HL-60 (cell line): ENCODE measurements around the gene DIS3L2.

Experiments
- DNase-seq, 2 experiments: peaks; one replicate each; pipeline ENCODE4 v3.0.0-alpha.2; 2010 to 2020; ENCODE audit warnings: low read depth in 1 of 2, low spot score in 1 of 2
- H3K27ac ChIP-seq: fragments of 250-450 bp; sonication (Bioruptor Pico); replicated peaks from 2 replicates; pipeline ENCODE4 v1.5.1; 2020; ENCODE audit warnings: mild to moderate bottlenecking, moderate library complexity
- H3K27me3 ChIP-seq: fragments of 250-450 bp; sonication (Bioruptor Pico); 2 replicates; pipeline ENCODE4 v1.5.1; 2021; ENCODE audit warnings: mild to moderate bottlenecking, moderate library complexity; ENCODE audit not compliant: insufficient read depth, poor library complexity, severe bottlenecking
- H3K4me3 ChIP-seq: replicated peaks from 2 replicates; pipeline ENCODE4 v1.5.1; 2011; ENCODE audit warnings: mild to moderate bottlenecking, control low read depth, low read length; ENCODE audit not compliant: insufficient read depth
- GABPA ChIP-seq: IDR thresholded peaks from 2 replicates; pipeline ENCODE4 v1.6.1; 2012; ENCODE audit warnings: low read depth
- POLR2AphosphoS5 ChIP-seq: IDR thresholded peaks from 2 replicates; pipeline ENCODE4 v1.6.1; 2012; ENCODE audit warnings: low read depth
- REST ChIP-seq: IDR thresholded peaks from 2 replicates; pipeline ENCODE4 v1.6.1; 2012; ENCODE audit warnings: low read depth; ENCODE audit not compliant: insufficient replicate concordance
- SPI1 ChIP-seq: IDR thresholded peaks from 2 replicates; pipeline ENCODE4 v1.6.1; 2012; ENCODE audit warnings: low read depth, mild to moderate bottlenecking, borderline replicate concordance
- TF ChIP-seq, protein P1 (sequence below): IDR thresholded peaks from one replicate; pipeline ENCODE4 v1.5.1; 2011; ENCODE audit warnings: low read length, control low read depth, inconsistent platforms; ENCODE audit not compliant: insufficient read depth

The DIS3L2 gene

DNA sequence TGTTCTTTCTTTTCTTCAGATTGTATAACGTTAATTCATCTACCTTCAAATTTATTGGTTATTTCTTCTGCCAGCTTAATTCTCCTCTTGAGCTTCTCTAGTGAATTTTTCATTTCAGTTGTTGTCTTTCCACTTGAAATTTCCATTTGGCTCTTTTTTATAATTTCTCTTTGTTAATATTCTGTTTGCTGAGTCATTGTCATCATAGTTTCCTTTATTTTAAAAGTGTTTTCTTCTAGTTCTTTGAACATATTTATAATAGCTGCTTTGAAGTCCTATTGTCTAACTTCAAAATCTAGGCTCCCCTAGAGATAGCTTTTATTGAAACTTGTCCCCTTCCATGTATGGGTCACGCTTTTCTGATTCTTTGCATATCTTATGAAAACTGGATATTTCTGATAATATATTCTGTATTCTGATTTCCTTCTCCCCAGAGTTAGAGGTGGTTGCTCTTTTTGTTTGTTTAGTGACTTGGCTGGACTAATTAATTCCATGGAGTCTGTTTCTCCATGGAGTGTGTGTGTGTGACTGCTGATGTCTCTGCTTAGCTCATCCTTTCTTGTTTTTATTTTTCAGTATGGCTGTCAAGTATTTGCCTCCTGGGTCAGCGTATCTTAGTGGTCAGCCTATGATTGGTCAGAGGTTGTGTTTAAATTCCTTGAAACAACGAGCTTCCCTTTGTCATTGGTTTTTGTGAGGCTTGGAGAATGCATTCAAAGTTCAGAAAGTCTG, 47.6 kb downstream of the DIS3L2 start:
- no peak for TF ChIP-seq SPI1
- no peak for TF ChIP-seq REST
- TF ChIP-seq GABPA: no peak
- no peak for TF ChIP-seq POLR2AphosphoS5
- TF ChIP-seq, protein P1, sequence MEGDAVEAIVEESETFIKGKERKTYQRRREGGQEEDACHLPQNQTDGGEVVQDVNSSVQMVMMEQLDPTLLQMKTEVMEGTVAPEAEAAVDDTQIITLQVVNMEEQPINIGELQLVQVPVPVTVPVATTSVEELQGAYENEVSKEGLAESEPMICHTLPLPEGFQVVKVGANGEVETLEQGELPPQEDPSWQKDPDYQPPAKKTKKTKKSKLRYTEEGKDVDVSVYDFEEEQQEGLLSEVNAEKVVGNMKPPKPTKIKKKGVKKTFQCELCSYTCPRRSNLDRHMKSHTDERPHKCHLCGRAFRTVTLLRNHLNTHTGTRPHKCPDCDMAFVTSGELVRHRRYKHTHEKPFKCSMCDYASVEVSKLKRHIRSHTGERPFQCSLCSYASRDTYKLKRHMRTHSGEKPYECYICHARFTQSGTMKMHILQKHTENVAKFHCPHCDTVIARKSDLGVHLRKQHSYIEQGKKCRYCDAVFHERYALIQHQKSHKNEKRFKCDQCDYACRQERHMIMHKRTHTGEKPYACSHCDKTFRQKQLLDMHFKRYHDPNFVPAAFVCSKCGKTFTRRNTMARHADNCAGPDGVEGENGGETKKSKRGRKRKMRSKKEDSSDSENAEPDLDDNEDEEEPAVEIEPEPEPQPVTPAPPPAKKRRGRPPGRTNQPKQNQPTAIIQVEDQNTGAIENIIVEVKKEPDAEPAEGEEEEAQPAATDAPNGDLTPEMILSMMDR: no peak
- Histone ChIP-seq H3K4me3 (no peak overlapping the region), H3K27ac (no peak overlapping the region), H3K27me3 (no peaks in the 10 kb centered on the region)
- DNase-seq: no peak

DNA sequence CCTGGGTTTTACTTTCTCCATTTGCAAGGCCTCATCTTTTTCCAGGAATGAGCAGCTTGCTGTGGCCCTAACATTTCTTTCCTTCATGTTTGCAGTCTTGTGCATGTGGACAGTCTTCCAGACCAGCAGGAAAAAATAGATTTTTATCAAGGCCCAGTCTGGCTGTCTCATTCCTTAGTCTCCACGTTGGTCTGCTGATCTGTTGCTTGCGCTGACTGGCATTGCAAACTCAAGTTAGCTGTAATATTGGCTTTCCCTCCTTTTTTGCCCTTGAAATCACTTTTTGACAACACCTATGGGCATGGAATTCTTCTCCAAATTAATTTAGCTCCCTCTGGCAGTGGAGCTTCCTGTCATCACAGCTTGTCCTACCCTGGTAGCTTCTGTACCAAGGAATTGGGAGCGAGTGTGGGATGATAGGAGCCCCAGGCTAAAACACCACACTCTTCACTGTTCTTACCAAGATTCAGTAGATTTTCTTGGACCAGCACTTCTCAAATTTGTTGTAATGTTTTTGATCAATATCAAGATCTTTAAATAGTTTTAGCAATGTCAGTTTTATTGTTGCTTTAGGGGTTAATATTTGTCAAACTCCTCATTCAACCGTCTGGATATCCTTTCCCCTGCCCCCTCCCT, 48.2 kb downstream of the DIS3L2 start:
- H3K27me3 ChIP-seq: no peaks in the 10 kb centered on the region
- no peak overlapping the region for H3K4me3 ChIP-seq
- no peak for DNase-seq
- TF ChIP-seq GABPA (no peak), POLR2AphosphoS5 (no peak), SPI1 (no peak), REST (no peak)
- TF ChIP-seq, protein P1: no peak
- no peak overlapping the region for H3K27ac ChIP-seq

DNA sequence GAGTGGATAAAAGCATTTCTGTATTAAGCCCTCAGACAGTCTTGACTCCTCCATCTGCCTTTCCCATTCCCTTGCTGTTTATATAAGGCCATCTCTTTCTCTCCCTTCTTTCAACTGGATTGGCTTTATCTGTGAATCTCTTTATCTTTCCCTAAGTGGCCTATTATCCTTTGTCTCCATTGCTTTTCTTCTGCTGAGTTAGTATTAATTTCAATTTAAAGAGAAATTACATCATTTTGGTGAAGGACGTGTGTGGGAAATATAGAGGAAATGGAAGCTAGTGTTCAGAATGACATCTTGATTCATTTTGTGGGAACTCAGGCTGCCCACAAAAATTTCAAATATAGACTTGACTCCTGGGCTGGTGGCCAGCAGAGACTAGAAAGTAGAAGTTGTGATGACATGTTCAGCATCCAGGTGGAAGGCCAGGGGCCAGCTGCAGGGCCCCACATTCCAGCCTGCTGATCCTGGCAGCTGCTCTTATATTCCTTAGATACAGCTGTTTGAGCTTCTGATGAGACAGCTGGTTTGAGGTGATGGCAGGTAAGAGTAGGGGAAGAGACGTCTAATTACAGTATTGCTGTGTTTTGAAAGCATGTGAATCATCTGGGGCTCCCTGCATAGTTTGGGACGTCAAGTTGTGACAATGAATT, 52.3 kb downstream of the DIS3L2 start:
- no peak overlapping the region for H3K27ac ChIP-seq
- H3K4me3 ChIP-seq: no peak overlapping the region
- no peaks in the 10 kb centered on the region for H3K27me3 ChIP-seq
- DNase-seq: peak; percentile 24 to 25
- no peak for TF ChIP-seq GABPA
- TF ChIP-seq, protein P1: no peak
- peak; percentile 35; the same call in 1 of the 2 replicates for TF ChIP-seq SPI1
- peak; percentile 32; the same call in 1 of the 2 replicates for TF ChIP-seq POLR2AphosphoS5
- TF ChIP-seq REST: no peak
